ENCODE results near the gene CTDP1.

CTDP1 gene, protein sequence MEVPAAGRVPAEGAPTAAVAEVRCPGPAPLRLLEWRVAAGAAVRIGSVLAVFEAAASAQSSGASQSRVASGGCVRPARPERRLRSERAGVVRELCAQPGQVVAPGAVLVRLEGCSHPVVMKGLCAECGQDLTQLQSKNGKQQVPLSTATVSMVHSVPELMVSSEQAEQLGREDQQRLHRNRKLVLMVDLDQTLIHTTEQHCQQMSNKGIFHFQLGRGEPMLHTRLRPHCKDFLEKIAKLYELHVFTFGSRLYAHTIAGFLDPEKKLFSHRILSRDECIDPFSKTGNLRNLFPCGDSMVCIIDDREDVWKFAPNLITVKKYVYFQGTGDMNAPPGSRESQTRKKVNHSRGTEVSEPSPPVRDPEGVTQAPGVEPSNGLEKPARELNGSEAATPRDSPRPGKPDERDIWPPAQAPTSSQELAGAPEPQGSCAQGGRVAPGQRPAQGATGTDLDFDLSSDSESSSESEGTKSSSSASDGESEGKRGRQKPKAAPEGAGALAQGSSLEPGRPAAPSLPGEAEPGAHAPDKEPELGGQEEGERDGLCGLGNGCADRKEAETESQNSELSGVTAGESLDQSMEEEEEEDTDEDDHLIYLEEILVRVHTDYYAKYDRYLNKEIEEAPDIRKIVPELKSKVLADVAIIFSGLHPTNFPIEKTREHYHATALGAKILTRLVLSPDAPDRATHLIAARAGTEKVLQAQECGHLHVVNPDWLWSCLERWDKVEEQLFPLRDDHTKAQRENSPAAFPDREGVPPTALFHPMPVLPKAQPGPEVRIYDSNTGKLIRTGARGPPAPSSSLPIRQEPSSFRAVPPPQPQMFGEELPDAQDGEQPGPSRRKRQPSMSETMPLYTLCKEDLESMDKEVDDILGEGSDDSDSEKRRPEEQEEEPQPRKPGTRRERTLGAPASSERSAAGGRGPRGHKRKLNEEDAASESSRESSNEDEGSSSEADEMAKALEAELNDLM

DNA sequence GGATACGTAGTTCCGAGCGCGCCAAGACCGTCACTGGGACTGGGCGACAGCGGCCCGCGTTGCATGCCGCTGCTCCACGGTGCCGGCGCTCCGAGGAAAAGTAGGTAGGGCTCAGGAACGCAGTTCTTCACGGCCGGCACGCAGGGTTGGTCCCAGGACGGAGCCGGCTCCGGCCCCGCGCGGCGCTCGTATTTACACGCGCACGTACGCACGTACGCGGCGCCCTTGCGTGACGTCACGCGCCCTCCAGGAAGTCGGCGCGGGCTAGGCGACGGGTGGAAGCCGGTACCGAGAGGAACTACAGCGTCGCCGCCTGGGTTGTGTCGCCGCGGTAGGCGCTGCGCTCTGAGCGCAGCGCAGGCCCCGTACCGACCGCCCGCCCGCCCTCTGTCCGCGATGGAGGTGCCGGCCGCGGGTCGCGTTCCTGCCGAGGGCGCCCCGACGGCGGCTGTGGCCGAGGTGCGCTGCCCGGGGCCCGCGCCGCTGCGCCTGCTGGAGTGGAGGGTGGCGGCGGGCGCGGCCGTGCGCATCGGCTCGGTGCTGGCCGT is at the start of gene CTDP1:
Gene CTDP1 (plus strand): TSS at position 252 of the 548 bp plus-strand sequence. CDS start 145 bp downstream, at position 397.
- Histone ChIP-seq H3K27me3 (ENCODE audit: control insufficient read depth in 1 of 2, insufficient read depth in 2 of 2, low read length in 2 of 2) (no peaks in the 10 kb centered on the region), H3K4me3 (ENCODE audit: low read length in 2 of 2) (peak within 1 kb of the TSS; percentile 77 to 96), H3K27ac (ENCODE audit: low read length) (peak within 1 kb of the TSS; percentile 95), H3K36me3 (ENCODE audit: control insufficient read depth in 2 of 2, insufficient read depth in 2 of 2, low read length in 2 of 2) (peaks cover 0 to 6% of the 10 kb centered on the region in 2 donors), H3K9ac (ENCODE audit: low read length in 2 of 2) (peak within 1 kb of the TSS; percentile 74 to 89), H3K4me1 (ENCODE audit: control insufficient read depth, insufficient read depth, low read length) (peaks cover 30% of the 10 kb centered on the region), H3K9me3 (ENCODE audit: control insufficient read depth in 2 of 2, low read length in 2 of 2) (no peaks in the 10 kb centered on the region)

DNA sequence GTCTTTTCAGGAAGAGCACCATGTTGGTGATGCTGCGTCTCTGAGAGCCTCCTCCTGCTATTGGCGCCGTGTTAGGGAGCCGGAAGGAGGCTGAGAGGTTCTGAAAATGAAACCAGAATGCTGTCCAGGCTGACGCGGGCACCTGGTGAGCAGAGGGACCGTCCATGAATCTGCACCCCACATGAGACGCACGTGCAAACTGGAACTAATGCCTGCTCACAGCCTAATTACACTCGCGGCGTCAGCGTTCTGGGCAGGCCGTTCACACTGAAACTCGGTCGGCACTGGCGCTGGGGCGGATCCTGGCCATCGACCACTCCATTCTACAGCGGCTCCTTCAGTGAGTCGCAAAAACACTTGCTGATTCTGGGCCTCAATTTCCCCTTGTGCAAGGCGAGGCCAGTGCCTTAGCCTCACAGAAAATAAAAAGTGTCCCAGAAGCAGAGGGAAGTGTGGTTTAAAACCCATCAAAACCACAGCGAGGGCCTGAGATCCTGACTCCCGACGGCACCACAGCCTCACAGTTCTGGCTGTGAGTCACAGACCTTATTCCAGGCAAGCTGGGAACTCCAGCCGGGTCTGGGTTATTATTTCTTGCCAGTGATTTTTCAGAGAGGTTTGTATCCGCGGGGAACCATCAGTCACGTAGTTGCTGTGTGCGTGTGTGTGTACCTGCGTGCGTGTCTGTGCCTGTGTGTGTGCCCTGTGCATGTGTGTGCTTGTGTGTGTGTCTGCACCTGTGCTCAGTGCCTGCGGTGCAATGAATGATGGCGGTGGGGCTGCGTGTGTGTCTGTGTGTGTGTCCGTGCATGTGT is 49.1 kb upstream of the CTDP1 start:
- peaks cover 3 to 4% of the 10 kb centered on the region in 2 donors for H3K27me3 ChIP-seq (ENCODE audit: control insufficient read depth in 1 of 2, insufficient read depth in 2 of 2, low read length in 2 of 2)
- H3K9ac ChIP-seq (ENCODE audit: low read length in 2 of 2) = no peak overlapping the region
- peaks cover 2% of the 10 kb centered on the region for H3K4me1 ChIP-seq (ENCODE audit: control insufficient read depth, insufficient read depth, low read length)
- H3K4me3 ChIP-seq (ENCODE audit: low read length in 2 of 2) = no peak overlapping the region
- H3K9me3 ChIP-seq (ENCODE audit: control insufficient read depth in 2 of 2, low read length in 2 of 2) = no peaks in the 10 kb centered on the region
- no peaks in the 10 kb centered on the region for H3K36me3 ChIP-seq (ENCODE audit: control insufficient read depth in 2 of 2, insufficient read depth in 2 of 2, low read length in 2 of 2)
- H3K27ac ChIP-seq (ENCODE audit: low read length) = no peak overlapping the region

DNA sequence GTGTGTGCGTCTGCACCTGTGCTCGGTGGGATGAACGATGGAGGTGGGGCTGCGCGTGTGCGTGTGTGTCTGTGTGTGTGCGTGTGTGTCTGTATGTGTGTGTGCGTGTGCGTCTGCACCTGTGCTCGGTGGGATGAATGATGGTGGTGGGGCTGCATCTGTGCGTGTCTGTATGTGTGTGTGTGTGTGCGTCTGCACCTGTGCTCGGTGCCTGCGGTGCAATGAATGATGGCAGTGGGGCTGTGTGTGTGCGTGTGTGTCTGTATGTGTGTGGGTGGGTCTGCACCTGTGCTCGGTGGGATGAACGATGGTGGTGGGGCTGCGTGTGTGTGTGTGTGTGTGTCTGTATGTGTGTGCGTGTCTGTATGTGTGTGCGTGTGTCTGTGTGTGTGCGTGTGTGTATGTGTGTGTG is 48.5 kb upstream of the CTDP1 start:
- H3K27ac ChIP-seq (ENCODE audit: low read length) = no peak overlapping the region
- H3K27me3 ChIP-seq (ENCODE audit: control insufficient read depth in 1 of 2, insufficient read depth in 2 of 2, low read length in 2 of 2) = peaks cover 0 to 3% of the 10 kb centered on the region in 2 donors
- H3K9ac ChIP-seq (ENCODE audit: low read length in 2 of 2) = no peak overlapping the region
- H3K36me3 ChIP-seq (ENCODE audit: control insufficient read depth in 2 of 2, insufficient read depth in 2 of 2, low read length in 2 of 2) = no peaks in the 10 kb centered on the region
- no peaks in the 10 kb centered on the region for H3K9me3 ChIP-seq (ENCODE audit: control insufficient read depth in 2 of 2, low read length in 2 of 2)
- peaks cover 2% of the 10 kb centered on the region for H3K4me1 ChIP-seq (ENCODE audit: control insufficient read depth, insufficient read depth, low read length)
- H3K4me3 ChIP-seq (ENCODE audit: low read length in 2 of 2) = no peak overlapping the region

DNA sequence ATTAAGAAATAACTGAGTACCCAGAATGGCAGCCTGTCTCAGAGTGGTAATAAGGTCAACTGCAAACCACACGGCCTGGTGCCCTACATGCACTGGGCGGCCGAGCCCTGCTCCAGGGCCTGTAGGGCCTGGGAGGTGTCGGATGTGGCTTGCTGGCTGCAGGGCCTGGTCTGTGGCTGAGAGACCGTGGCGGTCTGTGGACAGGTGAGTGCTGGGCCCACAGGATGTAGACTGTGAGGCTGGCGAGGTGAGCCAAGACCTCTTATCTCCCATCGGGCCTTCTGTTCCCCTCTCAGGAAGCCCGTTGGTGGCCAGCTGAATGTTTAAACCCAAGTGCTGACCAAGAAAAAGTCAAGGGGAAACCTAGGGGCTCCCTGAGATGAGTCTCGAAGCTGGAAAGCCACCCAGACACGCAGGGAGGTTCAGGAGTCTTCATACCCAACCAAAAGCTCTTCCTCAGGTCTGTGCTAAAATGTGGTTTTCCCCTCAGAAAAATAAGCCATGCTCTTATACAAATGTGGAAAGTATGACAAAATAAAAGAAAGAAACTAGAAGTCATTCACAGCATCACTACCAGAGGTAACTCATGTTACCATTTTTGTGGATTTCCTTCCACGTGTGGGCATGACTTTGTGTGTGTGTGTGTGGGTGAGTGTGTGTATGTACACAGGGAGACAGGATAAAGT is 47.7 kb upstream of the CTDP1 start:
- Histone ChIP-seq H3K27ac (ENCODE audit: low read length) (no peak overlapping the region), H3K27me3 (ENCODE audit: control insufficient read depth in 1 of 2, insufficient read depth in 2 of 2, low read length in 2 of 2) (peaks cover 0 to 3% of the 10 kb centered on the region in 2 donors), H3K9ac (ENCODE audit: low read length in 2 of 2) (no peak overlapping the region), H3K36me3 (ENCODE audit: control insufficient read depth in 2 of 2, insufficient read depth in 2 of 2, low read length in 2 of 2) (no peaks in the 10 kb centered on the region), H3K4me1 (ENCODE audit: control insufficient read depth, insufficient read depth, low read length) (peaks cover 2% of the 10 kb centered on the region), H3K4me3 (ENCODE audit: low read length in 2 of 2) (no peak overlapping the region), H3K9me3 (ENCODE audit: control insufficient read depth in 2 of 2, low read length in 2 of 2) (no peaks in the 10 kb centered on the region)

DNA sequence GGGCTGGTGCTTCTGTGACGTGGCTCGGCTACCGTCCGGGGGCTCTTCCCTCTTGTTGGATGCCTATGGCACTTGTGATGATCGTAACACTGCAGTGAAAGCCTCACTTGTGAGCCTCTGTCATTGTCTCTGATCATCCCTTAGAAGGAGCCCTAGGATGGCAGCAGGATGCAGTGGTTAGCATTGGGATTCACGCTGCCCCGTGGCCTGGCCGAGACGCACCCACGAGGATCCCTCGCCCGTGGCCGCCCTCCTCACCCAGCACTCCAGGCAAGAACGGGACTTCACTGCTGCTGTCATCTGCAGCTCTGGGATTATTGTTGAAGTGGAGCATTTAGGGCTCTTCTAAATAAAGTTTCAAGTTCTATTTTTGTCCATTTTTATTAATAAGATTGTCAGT is 46.8 kb upstream of the CTDP1 start:
- no peaks in the 10 kb centered on the region for H3K9me3 ChIP-seq (ENCODE audit: control insufficient read depth in 2 of 2, low read length in 2 of 2)

DNA sequence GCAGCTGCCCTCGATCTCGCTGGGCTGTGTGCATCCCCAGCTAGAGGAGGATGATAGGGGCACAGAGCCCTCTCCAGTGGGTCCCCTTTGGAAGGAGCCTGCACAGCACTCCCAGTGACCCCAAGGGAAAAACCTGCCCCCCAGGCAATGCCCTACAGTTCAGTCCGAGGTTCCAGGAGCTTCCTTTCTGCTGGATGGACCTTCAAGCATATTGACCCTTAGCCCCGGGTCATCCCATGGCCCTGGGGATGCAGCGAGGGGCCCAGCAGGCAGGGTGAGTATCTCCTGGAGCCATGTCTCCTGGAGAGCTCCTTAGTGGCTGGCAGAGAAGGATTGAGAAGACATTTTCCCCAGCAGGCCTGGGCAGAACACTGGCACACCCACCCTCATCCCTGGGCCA is 45.4 kb upstream of the CTDP1 start:
- H3K9ac ChIP-seq (ENCODE audit: low read length in 2 of 2) = no peak overlapping the region
- H3K27ac ChIP-seq (ENCODE audit: low read length) = no peak overlapping the region
- H3K4me1 ChIP-seq (ENCODE audit: control insufficient read depth, insufficient read depth, low read length) = peaks cover 2% of the 10 kb centered on the region
- H3K9me3 ChIP-seq (ENCODE audit: control insufficient read depth in 2 of 2, low read length in 2 of 2) = no peaks in the 10 kb centered on the region
- no peak overlapping the region for H3K4me3 ChIP-seq (ENCODE audit: low read length in 2 of 2)
- peaks cover 3 to 20% of the 10 kb centered on the region in 2 donors for H3K27me3 ChIP-seq (ENCODE audit: control insufficient read depth in 1 of 2, insufficient read depth in 2 of 2, low read length in 2 of 2)
- no peaks in the 10 kb centered on the region for H3K36me3 ChIP-seq (ENCODE audit: control insufficient read depth in 2 of 2, insufficient read depth in 2 of 2, low read length in 2 of 2)

More for the DNA sequence above, 46.8 kb upstream of the CTDP1 start:
- H3K9ac ChIP-seq (ENCODE audit: low read length in 2 of 2) = no peak overlapping the region
- peaks cover 2% of the 10 kb centered on the region for H3K4me1 ChIP-seq (ENCODE audit: control insufficient read depth, insufficient read depth, low read length)
- no peak overlapping the region for H3K4me3 ChIP-seq (ENCODE audit: low read length in 2 of 2)
- H3K36me3 ChIP-seq (ENCODE audit: control insufficient read depth in 2 of 2, insufficient read depth in 2 of 2, low read length in 2 of 2) = no peaks in the 10 kb centered on the region
- no peak overlapping the region for H3K27ac ChIP-seq (ENCODE audit: low read length)
- H3K27me3 ChIP-seq (ENCODE audit: control insufficient read depth in 1 of 2, insufficient read depth in 2 of 2, low read length in 2 of 2) = peaks cover 7 to 8% of the 10 kb centered on the region in 2 donors

DNA sequence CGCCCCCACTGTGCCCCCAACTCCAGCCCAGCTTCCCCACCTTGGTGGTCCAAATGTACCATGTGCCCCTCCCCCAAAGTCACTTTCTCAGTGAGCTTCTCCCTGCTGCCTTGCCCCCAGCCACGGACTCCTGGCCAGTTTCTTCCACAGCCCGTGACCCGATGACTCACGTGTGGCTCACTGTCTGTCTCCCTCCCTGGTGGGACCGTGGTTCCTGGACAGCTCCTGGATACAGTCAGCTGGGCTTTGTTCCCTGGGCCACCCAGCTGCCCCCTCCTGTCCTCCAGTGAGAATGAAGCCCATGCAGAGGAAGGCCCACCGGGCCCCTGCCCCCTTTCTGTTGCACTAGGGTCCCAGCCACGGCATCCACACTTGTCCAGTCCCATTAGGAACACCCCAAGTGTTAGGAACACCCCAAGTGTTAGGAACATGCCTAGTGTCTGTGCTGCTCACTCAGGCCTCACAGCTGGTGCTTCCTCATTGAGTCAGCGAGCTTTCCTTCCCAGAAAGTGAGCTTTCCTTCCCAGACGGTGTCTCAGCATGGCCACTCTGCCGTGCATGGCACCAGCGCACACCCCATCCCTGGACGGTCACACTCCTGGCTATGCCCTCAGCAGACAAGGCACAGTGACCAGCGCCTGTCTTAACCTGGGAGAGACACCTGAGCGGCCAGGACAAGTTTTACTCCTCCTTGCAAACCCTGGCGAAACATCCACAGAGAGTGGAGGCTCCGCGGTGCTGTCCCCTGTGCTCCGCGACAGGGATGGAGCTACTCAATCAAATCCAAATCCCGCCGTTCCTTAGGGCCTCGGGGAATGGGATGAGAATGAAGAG is 44.8 kb upstream of the CTDP1 start:
- Histone ChIP-seq H3K9ac (ENCODE audit: low read length in 2 of 2) (no peak overlapping the region), H3K27ac (ENCODE audit: low read length) (no peak overlapping the region), H3K27me3 (ENCODE audit: control insufficient read depth in 1 of 2, insufficient read depth in 2 of 2, low read length in 2 of 2) (peaks cover 3 to 20% of the 10 kb centered on the region in 2 donors), H3K4me1 (ENCODE audit: control insufficient read depth, insufficient read depth, low read length) (peaks cover 2% of the 10 kb centered on the region), H3K9me3 (ENCODE audit: control insufficient read depth in 2 of 2, low read length in 2 of 2) (no peaks in the 10 kb centered on the region), H3K4me3 (ENCODE audit: low read length in 2 of 2) (no peak overlapping the region), H3K36me3 (ENCODE audit: control insufficient read depth in 2 of 2, insufficient read depth in 2 of 2, low read length in 2 of 2) (no peaks in the 10 kb centered on the region)

DNA sequence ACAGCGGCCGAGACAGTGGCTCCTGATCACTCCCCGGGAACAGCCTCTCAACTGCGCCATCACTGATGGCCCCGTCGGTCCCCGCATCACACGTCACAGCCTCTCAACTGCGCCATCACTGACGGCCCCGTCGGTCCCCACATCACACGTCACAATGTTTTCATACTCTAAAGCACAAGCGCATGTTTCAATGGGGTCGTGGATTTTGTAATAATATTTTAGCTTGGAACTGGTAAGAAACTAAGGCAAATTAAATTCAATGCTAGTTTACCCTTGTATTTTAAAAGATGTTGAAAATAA is 44.2 kb upstream of the CTDP1 start:
- H3K9me3 ChIP-seq (ENCODE audit: control insufficient read depth in 2 of 2, low read length in 2 of 2) = no peaks in the 10 kb centered on the region
- no peak overlapping the region for H3K9ac ChIP-seq (ENCODE audit: low read length in 2 of 2)
- no peak overlapping the region for H3K4me3 ChIP-seq (ENCODE audit: low read length in 2 of 2)
- H3K4me1 ChIP-seq (ENCODE audit: control insufficient read depth, insufficient read depth, low read length) = peaks cover 2% of the 10 kb centered on the region
- H3K27ac ChIP-seq (ENCODE audit: low read length) = no peak overlapping the region
- H3K36me3 ChIP-seq (ENCODE audit: control insufficient read depth in 2 of 2, insufficient read depth in 2 of 2, low read length in 2 of 2) = no peaks in the 10 kb centered on the region
- peaks cover 7 to 20% of the 10 kb centered on the region in 2 donors for H3K27me3 ChIP-seq (ENCODE audit: control insufficient read depth in 1 of 2, insufficient read depth in 2 of 2, low read length in 2 of 2)

DNA sequence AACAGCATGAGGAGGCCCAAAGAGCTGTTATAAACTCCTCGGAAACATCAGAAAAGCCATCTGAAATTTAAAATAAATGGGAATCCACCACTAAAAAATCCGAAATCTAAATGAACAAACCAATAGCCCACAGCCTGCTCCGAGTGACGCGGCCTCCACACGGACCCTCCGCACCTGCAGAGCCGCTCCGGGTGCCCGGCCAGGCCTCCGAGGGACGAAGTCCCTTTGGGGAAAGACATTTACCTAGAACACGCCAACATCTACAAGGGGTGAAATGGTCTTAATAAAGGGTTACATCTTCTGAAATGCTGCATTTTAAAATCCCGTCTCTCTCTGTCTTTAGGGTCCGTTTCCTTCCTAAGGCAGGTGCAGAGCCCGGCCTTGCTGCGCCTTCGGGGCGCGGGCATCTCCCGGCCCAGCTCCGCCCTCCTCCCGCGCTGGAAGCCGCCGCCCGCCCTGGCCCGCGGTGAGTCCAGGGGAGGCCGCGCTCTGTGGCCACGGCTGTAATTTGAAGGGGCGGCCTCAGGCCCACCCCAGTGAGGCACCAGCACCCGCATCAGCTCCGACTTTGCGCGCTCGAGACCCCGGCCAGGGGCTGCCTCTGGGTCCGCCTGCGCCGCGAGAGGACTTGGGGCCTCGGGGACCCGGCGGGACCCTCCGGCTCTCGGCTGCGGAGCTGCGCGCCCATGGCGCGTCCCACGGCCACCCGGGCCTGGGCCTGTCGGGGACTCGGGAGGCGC is 42.3 kb upstream of the CTDP1 start:
- no peak overlapping the region for H3K4me3 ChIP-seq (ENCODE audit: low read length in 2 of 2)

More for the DNA sequence above, 42.3 kb upstream of the CTDP1 start:
- Histone ChIP-seq H3K9me3 (ENCODE audit: control insufficient read depth in 2 of 2, low read length in 2 of 2) (no peaks in the 10 kb centered on the region), H3K9ac (ENCODE audit: low read length in 2 of 2) (no peak overlapping the region), H3K4me1 (ENCODE audit: control insufficient read depth, insufficient read depth, low read length) (no peaks in the 10 kb centered on the region), H3K27me3 (ENCODE audit: control insufficient read depth in 1 of 2, insufficient read depth in 2 of 2, low read length in 2 of 2) (peaks cover 7 to 25% of the 10 kb centered on the region in 2 donors), H3K36me3 (ENCODE audit: control insufficient read depth in 2 of 2, insufficient read depth in 2 of 2, low read length in 2 of 2) (no peaks in the 10 kb centered on the region), H3K27ac (ENCODE audit: low read length) (no peak overlapping the region)
